HG03342 (cell line): ENCODE measurements around the gene SNX20.

Experiments used
- ATAC-seq: cut with Tn5 transposase; IDR thresholded peaks from one replicate; pipeline ENCODE4 v1.9.1; 2021; ENCODE audit warnings: mild to moderate bottlenecking, moderate library complexity; ENCODE audit not compliant: unreplicated experiment

The SNX20 gene

GRCh38 chr16:50683689-50684374 is 2.7 kb upstream of the SNX20 start:
- peak; percentile 58 for ATAC-seq

- no peak for ATAC-seq
Measured at GRCh38 chr16:50680556-50680893, 587 bp downstream of the SNX20 start.

DNA sequence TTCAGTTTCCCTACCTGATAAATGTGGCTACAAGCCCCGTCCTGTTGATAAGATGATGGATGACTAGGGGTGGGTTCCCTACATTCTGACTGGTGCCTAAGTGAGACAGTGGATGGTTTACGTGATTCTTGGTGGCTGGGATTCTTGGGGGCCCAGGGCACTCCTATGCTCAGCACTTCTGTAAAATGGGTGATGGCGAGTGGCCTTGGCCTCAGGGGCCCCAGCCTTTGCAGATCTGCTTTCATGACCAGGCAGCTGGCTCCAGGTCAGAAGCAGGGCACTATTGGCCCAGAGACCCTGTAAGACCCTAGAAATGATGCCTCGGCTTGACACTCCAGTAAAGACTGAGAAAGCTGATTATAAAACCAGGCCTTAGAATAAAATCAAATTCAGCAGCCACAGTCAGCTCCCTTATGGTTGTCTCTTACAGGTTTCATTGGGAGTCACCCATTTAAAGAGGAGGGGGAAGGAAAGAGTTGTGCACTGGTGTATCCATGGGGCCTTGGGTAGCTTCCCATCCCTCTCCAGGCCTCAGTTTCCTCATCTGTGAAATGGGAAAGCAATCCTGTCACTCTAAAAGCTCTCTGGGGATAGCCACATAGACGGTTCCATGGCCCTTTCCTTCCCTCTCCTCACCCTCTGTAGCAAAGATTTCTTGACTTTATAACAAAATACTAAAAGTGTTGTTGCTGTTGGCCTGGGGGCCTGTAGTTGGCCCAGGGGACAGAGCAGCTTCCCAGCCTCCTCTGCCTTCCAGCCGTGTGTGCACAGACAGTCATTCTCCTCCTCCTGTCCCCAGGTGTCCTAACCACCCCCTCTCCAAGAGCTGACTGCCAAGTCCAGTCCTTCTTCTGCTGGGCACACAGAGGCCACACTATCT is 1.2 kb downstream of the SNX20 start:
- ATAC-seq: no peak

DNA sequence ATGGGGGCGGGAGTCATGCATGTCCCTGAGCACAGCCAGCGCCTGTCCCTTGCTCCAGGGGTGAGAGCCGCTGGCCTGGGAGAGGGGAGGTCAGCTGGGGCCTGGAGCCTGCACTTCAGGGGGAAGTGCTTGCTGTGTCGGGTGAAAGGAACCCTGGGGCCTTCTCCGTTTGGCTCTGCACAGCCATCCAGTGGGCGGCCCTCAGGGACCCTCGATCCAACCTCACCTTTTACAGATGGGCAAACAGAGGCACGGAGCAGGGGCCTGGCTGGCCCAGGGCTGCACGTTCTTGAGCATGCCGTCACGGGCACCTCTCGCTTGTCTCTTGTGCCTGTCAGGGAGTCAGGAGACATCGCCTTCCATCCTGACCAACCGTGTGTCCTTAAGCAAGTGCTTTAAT is 1.8 kb downstream of the SNX20 start:
- ATAC-seq: no peak

GRCh38 chr16:50678531-50678930 is 2.6 kb downstream of the SNX20 start:
- no peak for ATAC-seq

- ATAC-seq: no peak
Measured at GRCh38 chr16:50677351-50677750, 3.8 kb downstream of the SNX20 start.

DNA sequence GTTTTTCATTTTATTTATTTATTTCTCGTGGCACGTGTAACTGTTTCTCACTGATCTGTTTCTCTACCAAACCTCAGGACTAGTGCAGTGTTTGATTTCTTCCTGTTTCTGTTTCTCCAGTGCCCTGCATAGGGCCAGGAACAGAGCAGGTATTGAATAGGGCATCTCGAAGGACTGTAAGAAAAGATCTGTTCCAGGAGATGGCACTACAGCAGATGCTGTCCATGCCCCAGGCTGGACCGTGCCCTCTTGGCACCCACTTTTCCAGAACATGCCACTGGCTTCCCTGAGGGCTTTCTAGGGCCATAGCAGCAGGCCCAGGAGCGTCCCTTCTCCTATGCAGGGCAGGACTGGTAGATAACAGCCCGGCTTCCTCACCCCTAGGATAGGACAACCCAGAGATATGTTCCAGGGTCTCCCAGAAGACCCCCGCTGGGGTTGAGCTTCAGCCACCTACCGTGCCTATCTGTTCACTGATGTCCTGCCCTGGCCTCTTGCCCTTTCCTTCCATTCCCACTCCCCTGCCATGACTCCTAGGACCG is 4.4 kb downstream of the SNX20 start:
- ATAC-seq: no peak

- ATAC-seq: no peak
Measured at GRCh38 chr16:50675686-50676610, 5.2 kb downstream of the SNX20 start.

- no peak for ATAC-seq
Measured at GRCh38 chr16:50674831-50675230, 6.3 kb downstream of the SNX20 start.

- no peak for ATAC-seq
Measured at GRCh38 chr16:50673496-50674275, 7.4 kb downstream of the SNX20 start.

DNA sequence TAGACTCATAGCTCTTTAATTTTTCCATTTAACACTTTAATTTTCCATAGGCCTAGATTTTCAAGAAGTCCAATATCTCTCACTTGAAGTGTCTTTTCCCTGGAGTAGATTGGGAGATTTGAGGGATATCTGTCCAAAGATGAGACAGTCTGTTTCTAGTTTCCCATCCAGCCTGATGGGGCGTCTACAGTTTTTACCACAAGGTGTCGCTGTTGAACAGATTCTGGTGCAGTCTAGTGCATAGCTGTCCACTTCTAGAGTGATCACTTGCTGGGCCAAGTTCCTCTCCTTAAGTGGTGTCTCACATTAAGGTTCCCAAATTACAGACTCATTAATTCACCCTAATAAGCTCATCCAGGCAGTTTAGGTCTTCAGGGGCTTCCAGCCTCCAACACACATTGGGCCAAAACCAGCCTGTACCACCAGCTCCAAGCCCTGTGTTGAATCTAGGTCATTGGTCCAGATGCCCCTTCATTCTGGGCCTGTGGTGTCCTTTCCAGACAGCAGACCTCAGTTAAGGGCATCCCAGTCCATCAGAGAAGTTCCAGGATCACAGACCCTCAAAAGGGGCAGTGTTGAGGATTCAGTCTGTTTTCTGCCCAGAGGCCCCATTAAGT is 9.4 kb downstream of the SNX20 start:
- ATAC-seq: no peak

DNA sequence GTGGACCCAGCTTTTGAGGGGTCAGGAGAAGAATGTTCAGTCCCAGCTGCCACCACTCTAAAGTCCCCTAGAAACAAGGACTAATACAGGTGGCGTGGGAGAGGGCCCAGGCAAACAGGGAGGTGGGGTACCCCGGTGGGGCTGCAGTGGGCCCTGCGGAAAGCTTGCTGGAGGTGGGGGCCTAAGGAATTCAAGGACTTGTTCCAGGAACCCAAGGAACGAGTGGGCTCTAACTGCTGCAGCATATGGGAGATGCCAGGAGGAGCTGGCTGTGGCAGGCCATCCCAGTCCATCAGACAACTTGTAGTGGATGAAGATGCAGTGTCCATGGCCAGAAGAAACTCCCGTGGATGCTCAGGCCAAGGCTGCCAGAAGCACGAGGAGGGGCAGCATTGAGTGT is 10.6 kb downstream of the SNX20 start:
- no peak for ATAC-seq

DNA sequence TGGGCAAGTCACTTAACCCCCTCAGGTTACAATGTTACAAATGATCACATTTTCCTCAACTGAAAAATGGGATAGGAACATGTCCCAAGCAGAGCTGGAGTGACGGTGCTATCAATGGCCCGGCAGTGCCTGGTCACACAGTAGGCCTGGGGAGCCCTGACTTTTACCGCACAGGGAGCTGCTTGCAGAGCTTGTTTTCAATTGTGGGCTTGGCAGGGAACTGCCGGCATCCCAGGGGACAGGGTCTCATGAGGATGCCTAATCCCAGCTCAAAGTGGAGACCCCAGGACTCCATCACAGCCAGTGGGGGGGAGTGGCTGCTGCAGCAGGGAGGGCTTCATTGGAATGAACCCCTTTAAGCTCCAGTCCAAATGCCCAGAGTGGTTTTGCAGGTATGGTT is 11.4 kb downstream of the SNX20 start:
- ATAC-seq: no peak

- no peak for ATAC-seq
Measured at GRCh38 chr16:50668368-50669008, 12.6 kb downstream of the SNX20 start.

DNA sequence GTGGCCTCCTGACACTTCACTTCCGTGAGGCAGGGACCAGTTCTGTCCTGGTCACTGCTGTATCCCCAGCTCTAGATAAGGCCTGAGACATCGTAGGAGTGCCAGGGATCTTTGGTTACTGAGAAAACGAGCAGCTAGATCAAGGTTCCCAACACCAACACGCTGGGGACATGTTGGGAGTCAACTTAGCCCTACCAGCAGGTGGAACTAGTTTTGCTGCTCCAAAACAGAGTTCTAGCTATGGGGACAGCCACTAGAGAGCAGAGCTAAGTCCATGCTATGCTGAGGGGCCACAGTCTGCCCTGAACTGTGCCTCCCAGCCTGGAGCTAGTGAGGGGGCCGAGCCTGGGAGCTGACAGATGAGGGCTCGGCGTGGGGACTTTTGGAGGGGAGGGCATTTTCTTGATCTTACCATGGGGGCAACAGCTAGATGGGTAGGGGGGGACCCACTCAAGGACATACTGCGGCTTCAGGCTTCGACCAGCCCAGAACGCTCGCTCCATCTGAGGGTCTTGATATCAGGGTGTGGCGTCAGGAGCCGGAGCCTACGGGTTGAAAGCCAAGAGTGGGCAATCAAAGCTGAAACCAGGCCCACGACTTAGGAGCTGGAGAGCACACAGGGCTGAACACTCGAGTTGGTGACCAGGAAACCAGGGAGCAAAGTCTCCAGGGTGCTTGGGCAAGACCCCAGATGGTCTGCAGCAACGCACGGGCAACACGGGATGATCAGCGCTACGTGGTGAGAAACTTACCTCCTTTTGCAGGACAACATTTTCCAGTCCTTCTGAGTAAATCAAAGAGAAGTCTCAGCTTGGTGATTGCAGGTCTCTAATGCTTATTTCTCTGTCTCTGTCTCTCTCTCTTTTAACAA is 13.4 kb downstream of the SNX20 start:
- ATAC-seq: no peak

DNA sequence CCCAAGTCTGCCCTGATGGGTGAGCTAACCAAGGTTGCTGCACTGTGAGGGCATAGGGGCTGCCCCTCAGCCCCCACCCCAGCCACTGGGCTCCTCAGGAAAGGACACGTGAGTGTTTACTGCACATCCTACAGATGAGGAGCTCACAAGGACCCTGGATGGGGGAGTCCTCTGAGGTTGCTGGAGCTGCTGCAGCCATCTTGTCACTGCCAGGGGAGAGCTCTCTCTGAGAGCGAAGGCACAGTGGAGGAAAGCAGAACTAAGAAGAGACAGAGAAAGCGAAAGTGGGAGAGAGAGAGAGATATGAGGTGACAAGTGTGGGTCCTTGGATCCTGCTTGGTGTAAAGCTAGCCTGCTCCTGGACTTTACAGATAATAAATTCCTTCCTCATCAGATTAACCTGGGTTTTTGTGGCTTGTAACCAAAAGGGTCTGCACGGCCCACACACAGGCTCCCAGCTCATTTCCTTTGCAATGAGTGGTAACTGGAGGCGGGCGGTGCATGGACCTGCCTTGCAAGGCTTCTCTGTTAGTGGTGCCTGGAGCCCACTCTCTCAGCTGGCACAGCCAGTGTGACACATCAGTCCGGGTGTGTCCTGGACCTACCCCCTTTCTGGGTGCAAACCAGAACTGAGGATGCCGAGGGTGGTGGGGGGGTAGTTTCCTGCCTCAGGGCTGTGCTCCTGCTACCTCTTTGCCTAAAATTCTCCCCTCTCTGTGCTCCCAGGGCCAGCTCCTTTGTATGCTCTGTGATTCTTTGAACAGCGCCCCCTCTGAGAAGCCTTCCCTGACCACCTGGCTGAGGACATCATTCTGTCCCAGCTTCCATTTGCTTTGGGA is 14.2 kb downstream of the SNX20 start:
- peak; percentile 92 for ATAC-seq

- no peak for ATAC-seq
Measured at GRCh38 chr16:50665128-50665878, 15.8 kb downstream of the SNX20 start.
